Heart right ventricle (tissue), 16 donors: ENCODE results near the gene OGFRL1. TPM values are rescaled to one million over a fixed set of nuclear protein-coding genes. Genes with fewer than 3 reads are reported as not detected.

Source experiments
- ATAC-seq, 8 donors: fragments of 200-7000 bp; cut with Tn5 transposase; one replicate each; pipeline ENCODE4 v1.9.1; 2020; ENCODE audit warnings: mild to moderate bottlenecking in 8 of 8, moderate library complexity in 8 of 8, moderate number of reproducible peaks in 1 of 8
- DNase-seq, 2 donors: peaks; one replicate each; pipeline ENCODE4 v3.0.0-alpha.2; 2020
- H3K27ac ChIP-seq, 10 donors: fragments of 200-600 bp; sonication (generic) in 2 of 10; one replicate each; pipeline versions ENCODE4 v1.5.0 to v1.8.0; 2020 to 2022; ENCODE audit warnings: mild to moderate bottlenecking in 3 of 10
- H3K27me3 ChIP-seq, 7 donors: fragments of 200-600 bp; one replicate each; pipeline ENCODE4 v1.8.0; 2021 to 2022; ENCODE audit warnings: mild to moderate bottlenecking in 2 of 7
- H3K36me3 ChIP-seq, 9 donors: fragments of 200-600 bp; sonication (generic) in 1 of 9; one replicate each; pipeline versions ENCODE4 v1.5.0 to v1.8.0; 2020 to 2022; ENCODE audit warnings: mild to moderate bottlenecking in 2 of 9
- H3K4me1 ChIP-seq, 9 donors: fragments of 200-600 bp; sonication (generic) in 1 of 9; one replicate each; pipeline versions ENCODE4 v1.5.0 to v1.8.0; 2020 to 2022; ENCODE audit warnings: mild to moderate bottlenecking in 4 of 9
- H3K4me3 ChIP-seq, 10 donors: fragments of 200-600 bp; sonication (generic) in 2 of 10; one replicate each; pipeline versions ENCODE4 v1.5.0 to v1.8.0; 2020 to 2022; ENCODE audit warnings: mild to moderate bottlenecking in 7 of 10, moderate library complexity in 2 of 10
- H3K9me3 ChIP-seq, 11 donors: fragments of 200-600 bp in 10 of 11; sonication (generic) in 2 of 11; one replicate each; pipeline versions ENCODE4 v1.5.0 to v1.8.0; 2013 to 2022; ENCODE audit warnings: mild to moderate bottlenecking in 2 of 11, control low read depth in 1 of 11, moderate library complexity in 1 of 11
- CTCF ChIP-seq, 9 donors: fragments of 200-600 bp; sonication (generic) in 2 of 9; IDR thresholded peaks; one replicate each; pipeline versions ENCODE4 v1.5.0 to v1.8.0; 2021 to 2022; ENCODE audit warnings: antibody characterized with exemption in 9 of 9, mild to moderate bottlenecking in 5 of 9, moderate library complexity in 1 of 9
- WGBS, 2 donors: extraction: QIAGEN DNeasy Blood & Tissue Kit; methylation state at CpG; one replicate each; pipeline ENCODE4 v1.1.7; 2013; ENCODE audit warnings: inconsistent platforms in 1 of 2; 5-methylcytosine and 5-hydroxymethylcytosine counted together
- intact Hi-C, 10 donors: fragments of 100-400 bp; cut with DNase I; formaldehyde crosslinking; loops; one replicate each; pipeline versions ENCODE4 v1.11.1 to v1.14.2; 2022
- polyA plus RNA-seq, 2 donors: library from polyadenylated mRNA; stranded (reverse); fragments of 200-250 nt; gene quantifications; one replicate each; pipeline ENCODE4 v1.2.3, GENCODE V29; 2013
- total RNA-seq, 10 donors: library from RNA; stranded (reverse); fragmentation: NEBNext Ultra II Directional in 3 of 10; extraction: Animal tissue kit (Norgen Biotek cat#: 25700) in 3 of 10; gene quantifications; one replicate each; pipeline versions ENCODE4 v1.2.1 to v1.2.4, GENCODE V29; 2021 to 2023
- donor health status: Arrhythmogenic right ventricular cardiomyopathy.
- donor health status: ischemic (EF 13 %, LVEDD 7.1; RV severe dilation, severe dysfunction).
- donor health status: healthy with polysubstance abuse.
- donor health status: DM: no; HTN: yes; CAD: no.
- donor health status: DM: no; HTN: no; CAD: no.
- donor health status: ischemic (EF 25% LVEDD 6.9; RV normal size, moderate dysfunction).
- donor health status: ischemic (EF 25% LVEDD 5.7; RV mildly dilated, moderate dysfunction).
- donor health status: healthy.
- donor health status: DM: yes; HTN: yes; CAD: no.
- donor health status: Ischemic cardiomyopathy.
- donor health status: ischemic (EF 35%, LVEDD 5.7; RV mildly dilated, moderate dysfunction).
- donor health status: nonischemic (EF 11% LVEDD 7.7; RV severe dilation, severe dysfunction).
- donor health status: DM: yes; HTN: yes; CAD: no.
- donor health status: PGD.
- donor health status: ischemic (EF 29% LVEDD 5.4; RV normal size, mild dysfunction).
- donor health status: nonischemic (EF 23%, LVEDD 6.1; RV moderate dilation, normal function).

Gene OGFRL1
- total and polyA plus RNA-seq, 12 donors: 2.4 to 12.9 (median 7.6) TPM

GRCh38 chr6:71309656-71310055, 21.0 kb downstream of the OGFRL1 start:
- H3K4me1 ChIP-seq: peaks cover 0 to 45% (median 22%) of the 10 kb centered on the region in 9 donors
- no peak for DNase-seq
- H3K27me3 ChIP-seq: no peaks in the 10 kb centered on the region
- intact Hi-C loops: no loop called here
- H3K9me3 ChIP-seq: no peaks in the 10 kb centered on the region
- H3K36me3 ChIP-seq: peaks cover 0 to 11% (median 0%) of the 10 kb centered on the region in 9 donors
- H3K4me3 ChIP-seq: no peak overlapping the region
- 46 to 56% methylated on average over 2 of the region's 2 CpGs for WGBS, 2 donors
- TF ChIP-seq CTCF (IDR thresholded peaks at IDR 0.05): no peak
- no peak for ATAC-seq
- H3K27ac ChIP-seq: no peak overlapping the region

GRCh38 chr6:71310261-71310660, 21.6 kb downstream of the OGFRL1 start:
- peaks cover 0 to 11% (median 0%) of the 10 kb centered on the region in 9 donors for H3K36me3 ChIP-seq
- WGBS, 2 donors: 84% methylated on average over 1 of the region's 1 CpG
- H3K4me1 ChIP-seq: peaks cover 0 to 45% (median 22%) of the 10 kb centered on the region in 9 donors
- H3K4me3 ChIP-seq: no peak overlapping the region
- ATAC-seq (no peak), DNase-seq (no peak)
- no peaks in the 10 kb centered on the region for H3K9me3 ChIP-seq
- TF ChIP-seq CTCF (IDR thresholded peaks at IDR 0.05): no peak
- no peak overlapping the region for H3K27ac ChIP-seq
- no peaks in the 10 kb centered on the region for H3K27me3 ChIP-seq
- intact Hi-C loops: no loop called here

- no peak overlapping the region for H3K4me3 ChIP-seq
- no peak overlapping the region for H3K27ac ChIP-seq
- peaks cover 0 to 45% (median 22%) of the 10 kb centered on the region in 9 donors for H3K4me1 ChIP-seq
- peaks cover 0 to 5% (median 0%) of the 10 kb centered on the region in 11 donors for H3K9me3 ChIP-seq
- peak in 2 of 8 donors; percentile 59 to 69 for ATAC-seq
- no peak for TF ChIP-seq CTCF (IDR thresholded peaks at IDR 0.05)
- no peaks in the 10 kb centered on the region for H3K27me3 ChIP-seq
- intact Hi-C loops: no loop called here
- H3K36me3 ChIP-seq: peaks cover 0 to 7% (median 0%) of the 10 kb centered on the region in 9 donors
- WGBS, 2 donors: 29 to 47% methylated on average over 1 of the region's 1 CpG
- no peak for DNase-seq
Observed at GRCh38 chr6:71312089-71312488, 23.5 kb downstream of the OGFRL1 start.

GRCh38 chr6:71317441-71317840, 28.8 kb downstream of the OGFRL1 start:
- ATAC-seq: no peak
- H3K9me3 ChIP-seq: peaks cover 0 to 9% (median 0%) of the 10 kb centered on the region in 11 donors
- H3K4me3 ChIP-seq: no peak overlapping the region
- H3K36me3 ChIP-seq: no peaks in the 10 kb centered on the region
- H3K27me3 ChIP-seq: no peaks in the 10 kb centered on the region
- H3K4me1 ChIP-seq: peaks cover 0 to 17% (median 9%) of the 10 kb centered on the region in 9 donors
- no peak for TF ChIP-seq CTCF (IDR thresholded peaks at IDR 0.05)
- DNase-seq: no peak
- intact Hi-C loops: no loop called here
- H3K27ac ChIP-seq: no peak overlapping the region
